Activated CD4-positive, alpha-beta T cell treated with anti-CD3 and anti-CD28 coated beads, Interleukin-2, Interleukin-4, amounts not matched to agents 100 ng/mL and 50 ng/mL, durations not matched to agents 16 hours and 8 hours (primary cell): ENCODE measurements around the gene SLC25A38.
A peak's percentile ranks its signal among the peaks of the same experiment; 100 is the strongest.

Source experiments
- DNase-seq: peaks from one replicate; pipeline ENCODE4 v3.0.0-alpha.2; 2020; ENCODE audit warnings: low spot score

Gene SLC25A38

GRCh38 chr3:39376959-39377634 lies 6.1 kb upstream of the SLC25A38 start:
- DNase-seq, result no peak

DNA sequence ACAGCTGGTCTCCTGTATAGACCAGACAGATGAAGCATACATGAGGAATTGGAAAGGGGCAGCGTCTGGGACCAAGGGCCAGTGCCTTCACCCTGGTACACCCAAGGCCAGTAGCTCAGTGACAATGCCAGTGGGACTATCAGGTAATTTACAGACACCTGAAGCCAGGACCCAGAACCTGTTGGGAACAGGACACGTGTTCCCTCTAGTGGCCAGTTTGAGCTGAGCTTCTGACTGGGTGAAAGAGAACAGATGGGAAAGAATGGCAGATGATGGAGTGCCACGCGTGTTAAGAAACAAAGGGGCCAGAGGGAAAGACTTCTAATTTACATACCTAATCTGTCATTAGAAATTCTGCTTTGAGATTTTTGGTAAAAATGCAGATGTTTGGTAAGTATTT lies 5.1 kb upstream of the SLC25A38 start:
- DNase-seq, result peak; percentile 76

DNA sequence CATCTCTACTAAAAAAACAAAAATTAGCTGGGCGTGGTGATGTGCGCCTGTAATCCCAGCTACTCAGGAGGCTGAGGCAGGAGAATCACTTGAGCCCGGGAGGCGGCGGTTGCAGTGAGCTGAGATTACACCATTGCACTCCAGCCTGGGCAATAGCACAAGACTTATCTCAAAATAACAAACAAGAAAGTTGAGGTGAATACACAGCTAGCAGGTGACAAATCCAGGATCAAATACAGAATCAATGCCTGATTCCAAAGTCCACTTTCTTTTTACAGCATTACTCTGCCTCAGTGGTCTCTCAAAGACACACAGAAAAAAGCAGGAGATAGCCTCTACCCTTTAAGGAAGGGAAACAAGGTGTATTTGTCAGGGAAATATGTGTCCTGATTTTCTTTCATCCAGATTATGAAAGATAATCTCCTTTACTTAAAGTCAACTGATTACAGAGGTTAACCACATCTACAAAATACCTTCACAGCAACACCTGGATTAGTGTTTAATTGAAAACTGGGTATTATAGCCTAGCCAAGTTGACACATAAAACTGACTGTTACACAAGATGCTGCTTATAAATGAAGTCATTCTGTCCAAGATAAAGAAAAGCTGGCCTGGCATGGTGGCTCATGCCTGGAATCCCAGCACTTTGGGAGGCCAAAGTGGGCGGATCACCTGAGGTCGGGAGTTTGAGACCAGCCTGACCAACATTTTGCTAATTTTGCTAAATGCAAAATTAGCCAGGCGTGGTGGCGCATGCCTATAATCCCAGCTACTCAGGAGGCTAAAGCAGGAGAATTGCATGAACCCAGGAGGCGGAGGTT lies 4.0 kb upstream of the SLC25A38 start:
- DNase-seq, result no peak

GRCh38 chr3:39379778-39380155 lies 3.4 kb upstream of the SLC25A38 start:
- DNase-seq, result no peak

- no peak for DNase-seq
Measured at GRCh38 chr3:39381432-39381831, 1.7 kb upstream of the SLC25A38 start.

GRCh38 chr3:39383881-39384664 lies 903 bp downstream of the SLC25A38 start:
- DNase-seq, result peak; percentile 97

GRCh38 chr3:39384665-39385000 lies 1.5 kb downstream of the SLC25A38 start:
- DNase-seq, result no peak

GRCh38 chr3:39385456-39386090 lies 2.4 kb downstream of the SLC25A38 start:
- no peak for DNase-seq

GRCh38 chr3:39386318-39386717 lies 3.1 kb downstream of the SLC25A38 start:
- DNase-seq, result no peak

DNA sequence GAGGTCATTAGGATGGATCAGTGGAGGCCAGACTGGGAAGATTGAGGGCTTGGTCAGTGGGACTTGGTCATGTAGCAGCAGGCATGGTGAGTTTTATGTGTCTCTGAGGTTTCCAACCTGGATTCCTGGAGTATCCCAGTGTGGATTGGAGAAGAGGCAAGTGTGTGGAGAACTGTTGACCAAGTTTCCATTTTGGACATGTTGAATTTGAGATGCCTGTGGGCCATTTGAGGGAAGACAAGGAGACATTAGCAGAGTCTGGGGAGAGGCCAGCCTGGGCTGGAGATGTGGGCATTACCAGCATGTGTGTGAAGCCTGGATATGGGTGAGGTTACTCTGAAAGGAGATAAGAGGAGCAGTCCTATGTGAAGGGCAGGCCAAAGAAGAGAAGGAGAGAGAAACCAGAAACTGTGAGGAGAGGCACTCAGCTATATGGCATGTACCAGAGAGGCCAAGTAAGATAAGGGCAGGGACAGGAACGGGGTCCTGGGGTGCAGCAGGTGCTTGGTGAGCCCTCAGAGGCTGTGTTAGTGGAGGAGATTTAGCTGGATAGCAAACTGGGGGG lies 4.3 kb downstream of the SLC25A38 start:
- DNase-seq, result no peak

DNA sequence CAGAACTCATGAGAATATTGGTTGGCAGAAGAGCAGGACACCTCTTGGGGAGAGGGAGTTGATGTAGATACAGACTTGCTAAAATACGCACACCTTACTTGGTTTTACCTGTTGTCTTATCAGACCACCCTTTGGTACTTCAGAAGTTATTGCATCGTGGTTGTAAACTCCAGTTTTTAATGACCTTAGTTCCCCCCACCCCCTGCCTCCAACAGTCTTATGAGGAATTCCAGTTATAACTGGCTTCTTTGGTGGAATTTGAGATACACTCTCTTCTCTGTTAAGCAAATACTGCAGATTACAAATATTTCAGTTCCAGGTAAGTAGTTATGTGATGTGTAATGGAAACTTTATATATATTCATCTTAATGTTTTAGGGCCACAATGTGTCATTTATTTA lies 5.0 kb downstream of the SLC25A38 start:
- DNase-seq, result no peak

GRCh38 chr3:39388741-39389248 lies 5.6 kb downstream of the SLC25A38 start:
- DNase-seq, result no peak

DNA sequence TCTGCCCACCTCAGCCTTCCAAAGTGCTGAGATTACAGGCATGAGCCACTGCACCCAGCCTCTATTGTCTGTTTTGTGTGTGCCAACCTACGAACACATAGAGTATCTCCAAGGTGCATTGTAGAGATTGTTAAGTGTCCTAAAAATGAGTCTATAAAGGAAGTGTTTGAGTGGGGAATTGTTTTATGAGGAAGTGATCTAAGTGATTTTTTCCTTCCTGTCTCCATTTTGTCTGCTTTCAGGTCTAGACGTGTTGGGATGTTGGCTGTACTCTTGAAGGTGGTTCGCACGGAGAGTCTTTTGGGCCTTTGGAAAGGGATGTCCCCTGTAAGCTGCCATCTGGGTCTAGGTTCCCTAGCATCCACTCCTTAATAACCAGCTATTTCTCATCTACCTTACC lies 7.0 kb downstream of the SLC25A38 start:
- DNase-seq, result no peak

DNA sequence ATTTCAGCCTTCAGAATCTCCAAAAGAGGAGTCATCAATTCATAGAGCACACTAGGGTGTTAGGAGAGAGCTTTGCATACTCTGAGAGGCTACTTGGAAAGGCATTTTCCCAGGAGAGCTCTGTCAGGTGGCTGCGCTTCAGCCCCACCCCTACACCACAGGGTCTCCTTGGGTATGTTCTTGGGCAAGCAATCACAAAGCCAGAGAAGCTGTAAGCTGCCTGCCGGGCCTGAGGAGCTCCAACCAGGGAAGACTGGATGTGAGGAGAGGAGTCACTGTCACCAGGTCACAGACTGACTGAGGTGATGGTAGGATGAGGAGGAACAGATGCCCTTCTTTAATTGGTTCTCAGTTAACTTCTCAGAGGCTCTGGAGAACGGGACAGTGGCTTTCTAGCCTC lies 13.5 kb downstream of the SLC25A38 start:
- DNase-seq, result no peak

GRCh38 chr3:39398700-39399099 lies 15.5 kb downstream of the SLC25A38 start:
- DNase-seq, result no peak

DNA sequence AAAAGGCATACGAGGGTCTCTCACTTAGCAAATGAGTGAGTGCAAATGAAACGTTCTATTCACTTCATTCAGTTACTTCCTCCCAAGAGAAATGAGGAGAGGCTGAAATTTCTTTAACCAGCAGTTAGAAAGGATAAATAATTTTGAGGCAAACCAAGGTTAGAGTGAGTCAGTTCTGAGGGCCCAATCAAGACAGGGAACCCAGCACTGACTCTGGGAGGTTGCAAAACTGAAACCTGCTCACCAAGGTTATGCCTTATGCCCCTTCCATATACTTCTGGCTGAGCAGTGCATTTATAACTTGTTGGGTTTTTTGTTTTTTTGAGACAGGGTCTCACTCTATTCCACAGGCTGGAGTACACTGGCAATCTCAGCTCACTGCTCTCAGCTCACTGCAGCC lies 18.8 kb downstream of the SLC25A38 start:
- DNase-seq, result no peak

DNA sequence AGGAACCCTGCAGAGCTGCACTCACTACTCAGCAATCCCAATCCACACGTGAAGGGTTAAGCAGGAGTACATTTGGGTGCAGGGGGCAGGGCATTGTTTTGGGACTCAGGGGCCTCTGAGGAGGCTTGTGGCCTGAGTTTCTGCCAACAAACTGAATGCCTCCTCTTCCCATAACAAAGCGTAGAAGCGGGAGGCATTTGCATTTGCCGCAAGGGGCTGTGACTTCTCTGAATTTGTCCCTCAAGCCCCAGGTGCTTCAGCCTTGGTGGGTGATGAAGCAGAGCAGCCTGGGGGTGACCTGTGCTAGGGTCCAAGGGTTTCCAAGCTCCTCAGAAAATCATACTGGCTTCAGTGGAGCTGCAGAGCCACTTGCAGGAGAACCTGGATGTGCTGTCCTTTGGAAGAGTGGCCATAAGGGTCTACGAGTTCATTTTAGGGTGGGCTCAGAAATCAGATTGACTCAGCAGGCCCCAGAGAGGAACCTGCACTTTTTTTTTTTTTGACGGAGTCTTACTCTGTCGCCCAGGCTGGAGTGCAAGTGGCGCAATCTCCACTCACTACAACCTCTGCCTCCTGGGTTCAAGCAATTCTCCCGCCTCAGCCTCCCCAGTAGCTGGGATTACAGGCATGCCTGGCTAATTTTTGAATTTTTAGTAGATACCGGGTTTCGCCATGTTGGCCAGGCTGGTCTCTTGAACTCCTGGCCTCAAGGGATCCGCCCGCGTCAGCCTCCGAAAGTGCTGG lies 21.9 kb downstream of the SLC25A38 start:
- DNase-seq, result no peak

GRCh38 chr3:39405687-39406367 lies 22.7 kb downstream of the SLC25A38 start:
- DNase-seq, result no peak

DNA sequence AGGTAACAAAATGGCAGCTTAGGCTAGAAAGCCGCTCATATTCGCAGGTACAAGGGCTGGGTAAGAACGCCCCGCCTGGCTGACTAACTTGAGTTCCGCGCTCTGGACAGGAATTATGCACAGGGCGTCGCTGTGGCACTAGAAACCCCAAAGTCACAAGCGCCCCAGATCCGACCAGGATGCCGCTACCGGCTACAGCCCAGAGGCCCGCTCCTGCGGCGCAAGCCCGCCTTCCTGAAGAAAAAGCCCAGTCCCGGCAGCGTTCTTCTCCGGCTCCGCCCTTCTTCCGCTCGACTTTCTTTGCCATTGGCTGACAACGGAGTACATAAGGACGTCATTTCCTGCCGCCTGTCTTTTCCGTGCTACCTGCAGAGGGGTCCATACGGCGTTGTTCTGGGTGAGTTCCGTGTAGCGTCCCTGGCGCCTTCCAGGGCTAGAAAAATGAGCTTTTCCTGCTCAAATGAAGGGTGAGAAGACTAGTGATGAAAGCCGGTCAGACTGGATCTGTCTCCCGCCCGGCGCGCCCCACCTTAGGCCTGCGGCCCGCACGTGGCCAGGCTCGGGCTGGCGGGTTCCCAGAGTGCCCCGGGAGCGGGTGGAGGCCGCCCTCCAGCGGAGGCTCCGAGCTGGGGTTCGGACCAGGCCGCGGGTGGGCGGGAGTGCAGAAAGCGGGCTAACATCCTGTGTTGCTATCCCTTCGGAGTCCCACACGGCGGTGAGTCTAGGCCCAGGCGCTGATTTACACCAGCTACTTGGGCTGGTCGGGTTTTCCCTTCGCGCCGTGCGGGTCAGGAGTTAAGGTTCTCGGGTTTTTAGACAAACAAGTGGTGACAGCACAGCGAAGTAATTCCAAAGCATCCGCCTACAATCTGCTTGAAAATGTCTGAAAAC lies 23.4 kb downstream of the SLC25A38 start, which contains the start of gene RPSA:
RPSA (plus strand) TSS at position 353 of the 891 bp plus-strand sequence. CDS start 934 bp downstream, outside the sequence.
- peak; percentile 99 for DNase-seq
